ENCODE data around the gene MGAT5B. TPM values are rescaled to one million over a fixed set of nuclear protein-coding genes. Genes with fewer than 3 reads are reported as not detected.
A peak's percentile ranks its signal among the peaks of the same experiment; 100 is the strongest.

MGAT5B gene
- total and polyA plus RNA-seq, 2 donors (not counting 1 experiment from before 2014, with no cell fraction given) = 0.15 to 37.8 TPM

GRCh38 chr17:76866203-76866602, 2.0 kb upstream of the MGAT5B start:
- Histone ChIP-seq H3K4me3 (ENCODE audit: control extremely low read depth in 1 of 5, extremely low read depth in 1 of 5, insufficient read depth in 1 of 5, low read depth in 2 of 5, low read length in 4 of 5) (no peak overlapping the region), H3K79me2 (ENCODE audit: control insufficient read depth, insufficient read depth, low read length) (no peaks in the 10 kb centered on the region), H3K27ac (ENCODE audit: low read length in 2 of 2) (no peak overlapping the region), H3K27me3 (replicated peaks in 1 of 4; ENCODE audit: control extremely low read depth in 1 of 4, control insufficient read depth in 3 of 4, insufficient read depth in 4 of 4, low read length in 3 of 4) (peaks cover 0 to 42% (median 12%) of the 10 kb centered on the region in 4 experiments), H3K36me3 (replicated peaks in 1 of 2; ENCODE audit: control extremely low read depth in 1 of 2, control insufficient read depth in 1 of 2, extremely low read depth in 1 of 2, insufficient read depth in 2 of 2, low read length in 1 of 2) (no peaks in the 10 kb centered on the region), H3K9me3 (ENCODE audit: control extremely low read depth in 1 of 3, control insufficient read depth in 2 of 3, insufficient read depth in 1 of 3, low read length in 2 of 3) (no peaks in the 10 kb centered on the region), H2AFZ (ENCODE audit: insufficient read depth, low read depth, low read length, poor library complexity, severe bottlenecking) (no peak overlapping the region), H3K4me2 (replicated peaks; ENCODE audit: low read depth, low read length, poor library complexity, severe bottlenecking) (no peak overlapping the region), H3K4me1 (ENCODE audit: control insufficient read depth in 2 of 2, insufficient read depth in 2 of 2, low read length in 2 of 2) (peaks cover 12 to 17% of the 10 kb centered on the region in 2 donors), H4K20me1 (ENCODE audit: control insufficient read depth, insufficient read depth, low read length, poor library complexity, severe bottlenecking) (no peaks in the 10 kb centered on the region), H3K9ac (ENCODE audit: low read length) (no peak overlapping the region)
- TF ChIP-seq, protein P1, sequence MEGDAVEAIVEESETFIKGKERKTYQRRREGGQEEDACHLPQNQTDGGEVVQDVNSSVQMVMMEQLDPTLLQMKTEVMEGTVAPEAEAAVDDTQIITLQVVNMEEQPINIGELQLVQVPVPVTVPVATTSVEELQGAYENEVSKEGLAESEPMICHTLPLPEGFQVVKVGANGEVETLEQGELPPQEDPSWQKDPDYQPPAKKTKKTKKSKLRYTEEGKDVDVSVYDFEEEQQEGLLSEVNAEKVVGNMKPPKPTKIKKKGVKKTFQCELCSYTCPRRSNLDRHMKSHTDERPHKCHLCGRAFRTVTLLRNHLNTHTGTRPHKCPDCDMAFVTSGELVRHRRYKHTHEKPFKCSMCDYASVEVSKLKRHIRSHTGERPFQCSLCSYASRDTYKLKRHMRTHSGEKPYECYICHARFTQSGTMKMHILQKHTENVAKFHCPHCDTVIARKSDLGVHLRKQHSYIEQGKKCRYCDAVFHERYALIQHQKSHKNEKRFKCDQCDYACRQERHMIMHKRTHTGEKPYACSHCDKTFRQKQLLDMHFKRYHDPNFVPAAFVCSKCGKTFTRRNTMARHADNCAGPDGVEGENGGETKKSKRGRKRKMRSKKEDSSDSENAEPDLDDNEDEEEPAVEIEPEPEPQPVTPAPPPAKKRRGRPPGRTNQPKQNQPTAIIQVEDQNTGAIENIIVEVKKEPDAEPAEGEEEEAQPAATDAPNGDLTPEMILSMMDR (IDR thresholded peaks at IDR 0.05) = no peak
- TF ChIP-seq EZH2 (IDR thresholded peaks at IDR 0.05; ENCODE audit: borderline replicate concordance, insufficient read depth, low read depth, low read length, poor library complexity, severe bottlenecking) = no peak
- Mint-ChIP-seq H3K9me3 (ENCODE audit: insufficient read depth) (no peaks in the 10 kb centered on the region), H3K27ac (no peak overlapping the region), H3K4me1 (peaks cover 7% of the 10 kb centered on the region), H3K27me3 (peaks cover 32% of the 10 kb centered on the region), H3K4me3 (no peak overlapping the region)
- ATAC-seq (ENCODE audit: low read depth) (no peak), DNase-seq (no peak)
- ChIA-PET CTCF (interaction anchor here (0.7 to 12.2 kb wide), 3 partner anchors 24 to 197 kb away, joined by 3 to 426 read pairs (median 3); no protein-coding TSS in a partner anchor), POLR2A (no interaction called here)
- WGBS (ENCODE audit: insufficient coverage) = 83% methylated on average over 2 of the region's 5 CpGs
- intact Hi-C loops (cut with micrococcal nuclease) = loop anchor here (5.0 kb wide), 1 partner anchor 91 kb away; no protein-coding TSS in a partner anchor

DNA sequence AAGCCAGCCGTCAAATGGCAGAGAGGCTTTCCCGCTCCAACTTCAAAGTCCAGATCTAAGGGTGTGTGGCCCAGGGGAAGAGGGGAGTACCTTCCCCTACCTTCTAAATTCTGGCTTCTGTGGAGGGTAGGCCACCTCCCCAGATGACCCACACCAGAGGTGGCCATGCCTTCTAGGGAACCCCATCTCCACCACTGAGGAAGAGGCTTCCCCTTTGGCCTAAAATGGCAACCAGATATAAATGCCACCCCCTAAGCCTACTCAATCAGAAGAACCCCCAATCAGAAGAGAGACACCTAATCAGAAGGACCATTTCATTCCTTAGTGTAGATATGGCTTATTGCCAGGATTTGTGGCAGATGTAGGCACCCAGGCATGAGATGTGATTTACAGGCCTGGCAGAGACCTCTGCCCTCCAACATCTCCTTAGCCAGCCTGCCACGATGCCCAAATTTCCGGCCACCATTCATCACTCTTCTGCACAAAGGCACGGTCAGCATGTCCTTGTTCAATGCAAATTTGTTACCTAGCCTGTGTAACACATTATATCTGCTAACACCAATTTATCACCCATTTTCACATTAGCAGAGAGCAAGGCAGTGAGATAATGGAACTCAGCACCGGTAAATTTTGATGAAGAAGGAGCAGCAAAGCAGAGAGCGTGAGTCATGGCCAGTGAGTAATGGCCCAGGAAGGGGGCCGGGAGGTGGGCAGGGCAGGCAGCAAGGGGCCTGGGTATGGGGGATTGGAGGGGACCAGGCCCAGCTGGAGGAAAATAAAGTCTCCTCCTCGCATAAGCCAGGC, 1.2 kb upstream of the MGAT5B start:
- H3K9me3 Mint-ChIP-seq (ENCODE audit: insufficient read depth) = no peaks in the 10 kb centered on the region
- no peak overlapping the region for H3K27ac Mint-ChIP-seq
- H3K79me2 ChIP-seq (ENCODE audit: control insufficient read depth, insufficient read depth, low read length) = no peaks in the 10 kb centered on the region
- no peak overlapping the region for H3K27ac ChIP-seq (ENCODE audit: low read length in 2 of 2)
- H2AFZ ChIP-seq (ENCODE audit: insufficient read depth, low read depth, low read length, poor library complexity, severe bottlenecking) = no peak overlapping the region
- H3K9me3 ChIP-seq (ENCODE audit: control extremely low read depth in 1 of 3, control insufficient read depth in 2 of 3, insufficient read depth in 1 of 3, low read length in 2 of 3) = no peaks in the 10 kb centered on the region
- no peak overlapping the region for H3K4me2 ChIP-seq (replicated peaks; ENCODE audit: low read depth, low read length, poor library complexity, severe bottlenecking)
- peaks cover 0 to 43% (median 12%) of the 10 kb centered on the region in 4 experiments for H3K27me3 ChIP-seq (replicated peaks in 1 of 4; ENCODE audit: control extremely low read depth in 1 of 4, control insufficient read depth in 3 of 4, insufficient read depth in 4 of 4, low read length in 3 of 4)
- H3K4me3 Mint-ChIP-seq = peak overlapping the region; percentile 84
- TF ChIP-seq, protein P1 (IDR thresholded peaks at IDR 0.05) = no peak
- no peak for TF ChIP-seq EZH2 (IDR thresholded peaks at IDR 0.05; ENCODE audit: borderline replicate concordance, insufficient read depth, low read depth, low read length, poor library complexity, severe bottlenecking)
- CTCF ChIA-PET = interaction anchor here (0.9 to 12.2 kb wide), 13 partner anchors 11 to 377 kb away, joined by 3 to 426 read pairs (median 5); no protein-coding TSS in a partner anchor
- peaks cover 12 to 17% of the 10 kb centered on the region in 2 donors for H3K4me1 ChIP-seq (ENCODE audit: control insufficient read depth in 2 of 2, insufficient read depth in 2 of 2, low read length in 2 of 2)
- POLR2A ChIA-PET = interaction anchor here (1.6 kb wide), 1 partner anchor 189 kb away, joined by 10 read pairs; no protein-coding TSS in a partner anchor
- peaks cover 10% of the 10 kb centered on the region for H3K4me1 Mint-ChIP-seq
- intact Hi-C loops (cut with micrococcal nuclease) = loop anchor here (5.0 kb wide), 1 partner anchor 90 kb away; no protein-coding TSS in a partner anchor
- peaks cover 32% of the 10 kb centered on the region for H3K27me3 Mint-ChIP-seq
- H3K36me3 ChIP-seq (replicated peaks in 1 of 2; ENCODE audit: control extremely low read depth in 1 of 2, control insufficient read depth in 1 of 2, extremely low read depth in 1 of 2, insufficient read depth in 2 of 2, low read length in 1 of 2) = no peaks in the 10 kb centered on the region
- no peaks in the 10 kb centered on the region for H4K20me1 ChIP-seq (ENCODE audit: control insufficient read depth, insufficient read depth, low read length, poor library complexity, severe bottlenecking)
- H3K9ac ChIP-seq (ENCODE audit: low read length) = no peak overlapping the region
- no peak for DNase-seq
- 82% methylated on average over 7 of the region's 9 CpGs for WGBS (ENCODE audit: insufficient coverage)
- no peak for ATAC-seq (ENCODE audit: low read depth)
- H3K4me3 ChIP-seq (ENCODE audit: control extremely low read depth in 1 of 5, extremely low read depth in 1 of 5, insufficient read depth in 1 of 5, low read depth in 2 of 5, low read length in 4 of 5) = no peak overlapping the region

Data from B cell (primary cell).